22Rv1 (cell line): ENCODE results near the gene ISYNA1.

Source experiments
- H3K27ac ChIP-seq: fragments of 450-650 bp; 2 replicates; pipeline ENCODE4 v1.5.1; 2017
- CTCF ChIP-seq: fragments of 450-650 bp; IDR thresholded peaks from 2 replicates; pipeline ENCODE4 v1.5.1; 2017; ENCODE audit warnings: mild to moderate bottlenecking
- ZFX ChIP-seq: fragments of 450-650 bp; IDR thresholded peaks from 2 replicates; pipeline ENCODE4 v1.6.1; 2017; ENCODE audit warnings: antibody characterized with exemption, borderline replicate concordance

Gene ISYNA1

DNA sequence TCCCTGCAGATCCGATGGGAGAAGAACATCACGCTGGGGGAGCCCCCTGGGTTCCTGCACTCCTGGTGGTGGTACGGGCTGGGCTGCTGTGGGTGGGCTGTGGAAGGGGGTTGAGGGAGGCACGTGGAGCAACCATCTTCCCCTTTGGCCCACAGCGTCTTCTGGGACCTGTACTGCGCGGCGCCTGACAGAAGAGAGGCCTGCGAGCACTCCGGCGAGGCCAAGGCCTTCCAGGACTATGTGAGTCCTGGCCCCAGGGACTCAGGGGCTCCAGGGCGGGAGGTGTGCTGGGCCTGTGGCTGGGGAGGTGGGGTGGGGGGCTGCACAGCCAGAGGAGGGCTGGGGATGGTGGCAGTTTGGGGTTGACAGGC, 10.2 kb downstream of the ISYNA1 start:
- H3K27ac ChIP-seq, result no peak overlapping the region
- TF ChIP-seq CTCF (no peak), ZFX (no peak)

GRCh38 chr19:18427080-18427742, 10.7 kb downstream of the ISYNA1 start:
- TF ChIP-seq ZFX, result no peak
- no peak for TF ChIP-seq CTCF
- no peak overlapping the region for H3K27ac ChIP-seq

DNA sequence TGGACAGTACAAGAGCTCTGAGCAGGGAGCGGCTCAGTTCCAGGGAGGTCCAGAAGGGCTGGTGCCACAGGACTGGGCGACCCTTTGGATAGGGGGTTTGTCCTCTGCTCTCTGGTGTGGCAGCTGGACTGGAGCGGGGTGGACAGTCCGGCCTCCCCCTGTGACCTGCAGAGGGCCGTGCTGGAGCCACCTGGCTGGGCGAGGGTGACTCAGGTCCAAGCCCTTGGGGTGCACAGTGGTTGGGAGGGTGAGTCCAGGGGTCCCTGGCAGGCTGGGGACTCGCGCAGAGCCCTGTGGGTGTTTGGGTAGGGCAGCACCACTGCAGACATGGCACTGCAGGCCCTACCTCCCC, 11.5 kb downstream of the ISYNA1 start:
- TF ChIP-seq CTCF, result no peak
- TF ChIP-seq ZFX, result no peak
- H3K27ac ChIP-seq, result no peak overlapping the region

- TF ChIP-seq ZFX (no peak), CTCF (no peak)
- no peak overlapping the region for H3K27ac ChIP-seq
Observed at GRCh38 chr19:18425515-18426415, 12.2 kb downstream of the ISYNA1 start.

- TF ChIP-seq ZFX, result no peak
- TF ChIP-seq CTCF, result no peak
- no peak overlapping the region for H3K27ac ChIP-seq
Observed at GRCh38 chr19:18424890-18425514, 12.9 kb downstream of the ISYNA1 start.

DNA sequence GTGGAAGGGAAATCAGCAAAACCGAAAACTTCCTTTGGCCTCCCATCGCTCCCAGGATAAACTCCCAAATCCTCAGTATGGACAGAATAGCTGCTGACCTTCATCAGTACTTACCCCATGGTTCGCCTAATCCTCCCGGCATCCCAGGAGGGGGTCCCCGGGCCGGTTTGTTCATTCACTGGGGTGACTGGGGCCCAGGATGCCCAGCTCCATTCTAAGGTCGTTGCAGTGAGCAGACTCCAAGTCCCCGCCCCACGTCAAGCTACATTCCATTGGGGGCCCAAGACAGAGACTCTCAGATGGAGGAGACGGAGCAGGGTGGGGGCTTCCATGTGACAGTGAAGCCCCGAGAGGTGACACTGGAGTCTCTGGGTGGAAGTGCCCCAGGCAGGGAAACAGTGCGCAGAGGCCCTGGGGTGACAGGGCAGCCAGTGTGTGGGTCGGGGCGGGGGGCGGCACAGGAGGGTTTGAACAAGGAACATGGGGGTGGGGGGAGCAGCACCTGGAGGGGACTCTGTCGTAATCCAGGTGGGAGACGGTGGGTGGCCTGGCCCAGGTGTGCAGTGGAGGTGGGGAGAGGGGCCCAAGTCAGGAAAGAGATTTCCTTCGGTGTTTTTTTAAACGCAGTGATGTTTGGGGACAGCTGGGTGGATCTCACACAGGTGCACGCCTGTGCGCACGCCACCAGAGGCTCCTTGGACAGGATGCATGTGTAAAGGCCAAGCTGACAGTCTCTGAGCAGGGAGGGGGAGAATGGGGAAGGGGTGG, 13.6 kb downstream of the ISYNA1 start:
- no peak for TF ChIP-seq ZFX
- TF ChIP-seq CTCF, result no peak
- no peak overlapping the region for H3K27ac ChIP-seq
